SW 1271 (cell line): Measurements from ENCODE around the gene ACP5.
"Not testable (repeated sequence)": the region's sequence is repeated elsewhere in the genome, so short reads cannot be mapped to it uniquely, and the experiment has no call there.

Experiments
- DNase-seq, 2 experiments: peaks; one replicate each; lab custom pipeline; 2025; lab: John Stamatoyannopoulos, UW

ACP5 gene

DNA sequence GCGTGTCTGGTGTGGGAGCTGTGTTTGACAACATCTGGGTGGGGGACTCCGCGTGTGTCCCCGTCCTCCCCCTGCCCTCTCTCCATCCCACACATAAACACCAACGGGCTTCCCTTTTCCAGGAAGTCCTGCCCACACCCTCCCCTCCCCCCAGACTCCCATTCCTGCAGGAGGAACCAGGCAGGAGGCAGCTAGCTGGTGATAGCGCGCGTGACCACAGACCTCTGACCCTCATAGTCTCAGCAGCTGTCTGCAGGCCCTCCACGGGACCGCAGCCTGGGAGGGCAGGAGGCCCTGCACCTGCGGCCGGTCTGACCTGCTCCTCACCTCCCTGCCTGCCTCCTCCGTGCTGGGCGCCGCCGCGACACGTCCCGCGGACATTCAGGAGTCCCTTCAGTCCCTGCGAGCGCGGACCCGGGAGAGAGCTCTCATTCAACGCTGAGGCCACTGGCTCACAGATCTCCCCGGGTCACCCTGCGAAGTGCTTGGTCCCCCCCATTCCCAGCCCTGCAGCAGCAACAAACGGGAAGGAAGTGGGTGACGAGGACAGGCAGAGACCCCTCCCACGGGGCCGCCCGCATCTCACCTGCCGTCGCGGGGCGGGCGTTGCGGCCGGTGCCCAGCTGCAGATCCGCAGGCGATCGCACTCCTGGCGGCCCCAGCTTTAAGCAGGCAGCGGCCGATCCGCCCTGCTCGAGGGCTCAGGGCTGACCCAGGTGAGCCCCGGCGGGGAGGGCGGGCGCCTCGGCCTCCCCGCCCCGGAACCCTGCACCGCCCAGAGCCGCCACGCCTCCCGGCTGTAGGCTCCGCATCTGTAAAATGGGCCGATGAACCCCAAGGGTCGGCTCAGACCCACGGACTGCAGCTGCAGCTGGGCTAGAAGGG is 1.1 kb upstream of the ACP5 start:
- no peak for DNase-seq

- no peak for DNase-seq
Observed at GRCh38 chr19:11576227-11576626, 1.2 kb downstream of the ACP5 start.

- no peak for DNase-seq
Observed at GRCh38 chr19:11574689-11575088, 2.8 kb downstream of the ACP5 start.

- DNase-seq: not testable (repeated sequence)
Observed at GRCh38 chr19:11573763-11574162, 3.7 kb downstream of the ACP5 start.

DNA sequence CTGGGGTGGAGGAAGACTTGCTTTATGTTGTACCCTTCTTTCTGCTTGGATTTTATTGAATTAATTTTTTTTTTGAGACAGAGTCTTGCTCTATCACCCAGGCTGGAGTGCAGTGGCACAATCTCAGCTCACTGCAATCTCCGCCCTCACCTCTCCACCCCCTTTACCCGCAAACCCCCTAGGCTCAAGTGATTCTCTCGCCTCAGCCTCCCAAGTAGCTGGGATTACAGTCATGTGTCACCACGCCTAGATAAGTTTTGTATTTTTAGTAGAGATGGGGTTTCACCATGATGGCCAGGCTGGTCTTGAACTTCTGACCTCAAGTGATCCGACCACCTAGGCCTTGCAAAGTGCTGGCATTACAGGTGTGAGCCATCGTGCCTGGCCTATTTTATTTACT is 4.1 kb downstream of the ACP5 start:
- DNase-seq: not testable (repeated sequence)

- DNase-seq: no peak
Observed at GRCh38 chr19:11570039-11570462, 7.4 kb downstream of the ACP5 start.

DNA sequence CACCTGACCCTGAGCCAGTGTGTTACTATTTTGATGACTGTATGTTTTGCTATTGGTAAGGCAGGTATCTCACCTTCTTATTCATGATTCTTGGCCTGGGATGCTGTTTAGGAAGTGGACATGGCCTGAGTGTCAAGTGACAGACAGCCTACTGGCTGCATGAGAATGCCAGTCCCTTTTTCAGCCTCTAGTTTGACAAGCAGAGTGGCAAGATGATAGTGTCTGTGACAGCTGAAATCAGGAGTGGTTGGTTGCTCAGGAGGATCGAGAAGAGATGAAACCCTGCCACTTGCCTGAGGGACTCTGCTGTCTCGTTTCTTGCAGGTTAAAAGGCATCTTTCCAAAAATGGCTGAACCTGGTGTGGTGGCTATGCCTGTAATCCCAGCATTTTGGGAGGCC is 11.3 kb downstream of the ACP5 start:
- no peak for DNase-seq

GRCh38 chr19:11565649-11565980 is 11.8 kb downstream of the ACP5 start:
- DNase-seq: not testable (repeated sequence)

- not testable (repeated sequence) for DNase-seq
Observed at GRCh38 chr19:11564082-11564807, 13.2 kb downstream of the ACP5 start.

GRCh38 chr19:11563532-11563931 is 13.9 kb downstream of the ACP5 start:
- DNase-seq: no peak

- peak; percentile 44 to 63 for DNase-seq
Observed at GRCh38 chr19:11560404-11561051, 16.9 kb downstream of the ACP5 start.

DNA sequence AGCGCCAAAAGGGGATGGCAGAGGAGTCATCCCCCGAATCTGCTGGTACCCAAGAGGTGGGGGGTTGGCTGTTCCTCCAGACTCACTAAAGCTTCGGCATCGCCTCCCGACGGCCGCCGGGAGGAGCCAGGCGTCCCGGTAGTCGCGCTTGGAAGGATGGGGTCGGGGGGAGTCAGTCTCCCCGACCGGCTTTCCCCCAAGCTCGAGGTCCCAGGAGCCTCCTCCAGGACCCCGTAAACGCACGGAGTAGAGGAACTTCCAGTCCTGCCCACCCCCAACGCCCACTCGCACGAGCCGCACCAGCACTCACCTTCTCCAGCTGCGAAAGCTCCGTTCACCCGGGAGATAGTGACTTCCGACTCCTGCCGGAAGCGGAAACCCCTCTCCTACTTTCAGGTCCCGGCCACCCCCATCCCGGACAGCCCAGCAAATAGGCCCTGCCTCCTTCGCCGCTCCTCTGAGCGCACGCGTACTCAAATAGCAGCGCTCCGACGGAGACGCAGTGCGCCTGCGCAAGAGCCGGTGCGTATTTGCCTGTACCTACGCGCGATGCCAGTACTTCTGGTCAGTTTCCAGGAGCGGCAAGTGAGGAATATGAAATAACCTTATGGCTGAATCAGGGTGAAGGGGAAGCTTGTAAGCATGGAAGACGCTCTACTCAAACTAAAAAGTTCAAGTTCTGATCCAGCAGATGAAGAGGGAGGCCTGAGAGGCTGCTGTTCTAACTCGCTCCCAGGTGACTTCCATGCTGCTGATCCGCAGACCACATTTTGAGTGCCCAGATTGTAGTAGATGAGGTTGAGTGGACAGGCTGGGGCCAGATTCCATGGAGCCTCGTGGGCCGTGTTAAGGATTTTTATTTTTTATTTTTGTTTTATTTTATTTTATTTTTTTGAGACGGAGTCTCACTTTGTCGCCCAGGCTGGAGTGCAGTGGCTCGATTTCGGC is 18.3 kb downstream of the ACP5 start, which contains the start of gene ELOF1:
Gene ELOF1 (minus strand): TSS at position 350 of the 948 bp plus-strand sequence. CDS start 4,883 bp downstream, outside the sequence.
- DNase-seq: peak; percentile 96 to 97

- no peak for DNase-seq
Observed at GRCh38 chr19:11556634-11557420, 20.6 kb downstream of the ACP5 start.

DNA sequence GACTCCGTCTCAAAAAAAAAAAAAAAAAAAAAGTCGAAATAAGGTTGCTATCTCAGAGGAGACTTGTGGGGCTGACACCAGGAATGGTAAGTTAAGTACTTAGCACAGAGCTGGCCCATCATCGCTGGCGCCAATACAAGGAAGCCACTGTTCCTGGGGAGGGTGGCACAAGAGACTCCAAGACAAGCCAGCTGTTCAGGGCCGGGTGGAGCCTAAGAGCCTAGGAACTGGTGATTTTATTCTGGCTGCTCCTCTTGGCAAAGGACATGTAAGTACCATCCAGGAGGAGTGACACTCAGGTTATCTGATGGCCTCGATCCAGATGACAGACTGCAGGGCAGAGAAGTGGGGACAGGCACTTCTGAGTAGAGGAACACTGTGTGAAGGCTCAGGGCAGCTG is 22.2 kb downstream of the ACP5 start:
- no peak for DNase-seq

DNA sequence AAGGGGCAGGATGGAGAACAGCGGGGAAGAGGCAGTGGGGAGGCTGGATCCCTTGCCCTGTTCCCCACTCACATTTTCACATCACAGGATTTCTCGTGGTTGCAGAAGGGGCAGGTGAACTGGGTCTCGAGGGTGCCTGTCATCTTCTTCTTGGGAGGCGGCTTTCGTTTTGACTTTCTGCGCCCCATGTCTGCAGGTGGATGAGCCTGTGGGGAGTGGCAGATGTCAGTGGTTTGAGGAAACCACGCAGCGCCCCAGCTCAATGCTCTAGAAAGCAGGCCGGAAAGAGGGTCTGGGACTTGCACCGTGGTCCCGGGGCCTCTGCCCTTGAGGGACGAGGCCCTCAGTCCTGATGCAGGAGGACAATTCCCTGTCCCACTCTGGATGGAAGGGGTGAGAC is 23.3 kb downstream of the ACP5 start:
- DNase-seq: no peak

- no peak for DNase-seq
Observed at GRCh38 chr19:11552666-11553372, 24.6 kb downstream of the ACP5 start.

DNA sequence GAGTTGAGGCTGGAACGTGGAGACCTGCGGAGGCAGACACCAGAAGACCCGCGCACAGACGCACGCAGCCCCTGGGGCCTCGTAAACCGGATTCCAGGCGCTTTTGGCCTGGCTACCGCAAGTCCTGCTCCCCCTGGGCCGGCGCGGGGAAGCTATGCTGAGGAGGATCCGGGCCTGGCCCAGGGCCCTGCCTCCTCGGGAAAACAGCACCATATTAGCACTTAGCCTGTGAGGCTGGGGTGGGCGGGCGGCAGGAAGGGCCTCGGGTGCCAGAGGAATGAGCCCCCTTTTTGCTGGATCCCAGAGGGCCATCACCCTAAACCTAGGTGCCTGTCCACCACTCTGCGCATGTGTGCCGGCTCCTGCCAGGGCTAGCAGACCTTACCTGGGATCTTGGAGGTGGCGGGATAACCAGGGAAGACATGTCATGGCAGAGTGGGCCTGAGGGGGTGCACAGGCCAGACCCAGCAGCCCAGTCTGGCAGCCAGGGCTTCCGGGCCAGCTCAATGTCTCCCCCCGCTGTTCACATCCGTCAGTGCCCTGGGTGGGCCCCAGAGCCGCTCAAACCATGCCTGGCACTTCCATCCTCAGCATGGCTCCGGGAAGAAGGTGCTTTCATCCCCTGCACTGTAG is 25.7 kb downstream of the ACP5 start:
- DNase-seq: peak in 1 of 2 experiments; percentile 25

GRCh38 chr19:11550265-11550664 is 27.2 kb downstream of the ACP5 start:
- DNase-seq: no peak

GRCh38 chr19:11549386-11549953 is 28.0 kb downstream of the ACP5 start:
- no peak for DNase-seq
